ENCODE data around the gene PDE4D.

The PDE4D gene

DNA sequence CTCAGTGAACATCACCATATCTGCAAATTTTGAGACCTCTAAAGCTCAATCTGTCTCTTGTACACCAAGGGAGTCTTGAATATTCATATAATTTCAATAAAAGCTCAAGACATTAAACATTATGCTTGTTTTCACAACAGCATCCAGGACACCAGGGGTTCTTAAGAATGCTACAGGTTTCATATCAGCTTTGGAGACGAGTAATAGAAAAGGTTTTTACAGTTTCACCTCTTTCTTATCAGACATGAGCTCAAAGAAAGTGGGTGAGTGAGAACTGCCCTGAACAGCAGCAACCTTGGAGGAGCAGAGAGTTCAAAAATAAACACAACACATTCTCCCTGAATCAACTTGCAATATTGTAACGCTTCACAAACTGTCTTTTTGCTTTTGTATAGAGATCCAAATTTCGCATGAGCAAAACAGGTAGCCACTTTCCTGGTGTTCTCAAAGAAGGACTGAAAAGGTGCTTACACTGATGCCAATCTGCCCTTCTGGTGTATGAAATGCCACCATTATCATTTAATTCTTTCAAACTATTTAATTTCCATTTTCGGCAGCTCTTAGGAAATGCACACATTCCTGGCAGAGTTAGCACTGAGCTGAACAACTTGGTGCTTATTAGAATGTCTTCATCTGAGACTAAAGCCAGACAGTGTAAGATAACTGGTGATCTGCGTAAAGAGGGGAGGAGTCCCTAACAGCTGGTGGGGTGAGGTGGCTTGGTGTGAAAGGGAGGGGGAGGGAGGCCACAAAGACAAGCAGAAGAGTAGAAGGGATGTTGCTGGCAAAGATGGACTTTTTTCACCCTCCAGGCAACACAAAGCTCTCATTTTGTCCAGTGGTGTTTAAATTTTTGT is 535.3 kb downstream of the PDE4D start:
- H3K9ac ChIP-seq (ENCODE audit: low read depth, low read length): no peak overlapping the region
- no peaks in the 10 kb centered on the region for H3K9me3 ChIP-seq (ENCODE audit: control insufficient read depth, insufficient read depth, low read length)
- H3K4me1 ChIP-seq (ENCODE audit: insufficient read depth, low read length): peaks cover 14% of the 10 kb centered on the region
- H3K36me3 ChIP-seq (ENCODE audit: insufficient read depth, low read length): no peaks in the 10 kb centered on the region

DNA sequence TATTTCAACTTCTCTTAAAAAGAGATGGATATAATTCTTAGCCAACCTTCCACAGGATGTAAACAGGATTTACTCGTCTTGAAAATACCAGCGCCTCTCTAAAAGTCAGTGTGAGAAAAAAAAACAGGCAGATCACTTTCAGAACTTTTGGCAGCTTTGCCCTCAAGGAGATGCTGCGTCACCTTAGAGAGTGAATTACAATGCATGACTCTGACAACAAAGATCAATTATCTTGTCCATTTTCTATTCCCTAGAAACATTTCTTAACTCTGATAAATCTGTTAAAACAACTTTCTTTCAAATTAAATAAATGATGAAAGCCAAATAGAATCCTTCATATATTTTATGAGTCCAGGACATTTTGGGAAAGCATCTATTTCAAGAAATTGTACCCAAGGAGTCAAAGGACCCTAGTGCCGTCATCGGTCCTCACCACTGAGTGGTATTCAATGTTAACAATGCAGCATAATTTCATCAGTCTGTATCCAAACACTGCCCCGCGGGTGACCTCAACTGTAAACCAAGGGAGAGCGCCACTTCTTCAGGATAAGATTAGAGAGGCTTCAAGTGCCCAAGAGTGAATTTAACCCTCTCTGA is 536.0 kb downstream of the PDE4D start:
- no peak overlapping the region for H3K9ac ChIP-seq (ENCODE audit: low read depth, low read length)
- H3K36me3 ChIP-seq (ENCODE audit: insufficient read depth, low read length): no peaks in the 10 kb centered on the region
- no peaks in the 10 kb centered on the region for H3K9me3 ChIP-seq (ENCODE audit: control insufficient read depth, insufficient read depth, low read length)
- H3K4me1 ChIP-seq (ENCODE audit: insufficient read depth, low read length): peaks cover 14% of the 10 kb centered on the region

GRCh38 chr5:59356813-59357380 is 536.6 kb downstream of the PDE4D start:
- Histone ChIP-seq H3K36me3 (ENCODE audit: insufficient read depth, low read length) (no peaks in the 10 kb centered on the region), H3K9ac (ENCODE audit: low read depth, low read length) (no peak overlapping the region), H3K4me1 (ENCODE audit: insufficient read depth, low read length) (peaks cover 14% of the 10 kb centered on the region), H3K9me3 (ENCODE audit: control insufficient read depth, insufficient read depth, low read length) (no peaks in the 10 kb centered on the region)

DNA sequence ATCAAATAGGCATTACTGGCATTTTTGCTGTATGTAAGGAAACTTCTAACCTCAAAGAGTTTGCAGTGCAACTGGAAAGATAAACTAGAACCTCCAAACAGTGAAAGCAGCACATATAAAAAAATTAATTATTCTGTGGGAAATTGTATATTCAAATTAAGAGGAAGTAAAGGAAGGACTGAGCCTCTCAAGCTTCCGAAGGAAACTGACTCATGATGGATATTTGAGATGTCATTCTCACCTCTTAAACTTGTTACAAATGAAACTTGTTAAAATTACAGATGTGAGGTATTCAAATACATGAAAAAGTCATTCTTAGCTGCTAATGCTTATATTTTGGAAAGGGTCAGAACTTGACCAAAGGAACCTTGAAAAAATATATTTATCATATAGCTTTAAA is 538.7 kb downstream of the PDE4D start:
- Histone ChIP-seq H3K36me3 (ENCODE audit: insufficient read depth, low read length) (no peaks in the 10 kb centered on the region), H3K4me1 (ENCODE audit: insufficient read depth, low read length) (peaks cover 9% of the 10 kb centered on the region), H3K9me3 (ENCODE audit: control insufficient read depth, insufficient read depth, low read length) (no peaks in the 10 kb centered on the region), H3K9ac (ENCODE audit: low read depth, low read length) (no peak overlapping the region)

DNA sequence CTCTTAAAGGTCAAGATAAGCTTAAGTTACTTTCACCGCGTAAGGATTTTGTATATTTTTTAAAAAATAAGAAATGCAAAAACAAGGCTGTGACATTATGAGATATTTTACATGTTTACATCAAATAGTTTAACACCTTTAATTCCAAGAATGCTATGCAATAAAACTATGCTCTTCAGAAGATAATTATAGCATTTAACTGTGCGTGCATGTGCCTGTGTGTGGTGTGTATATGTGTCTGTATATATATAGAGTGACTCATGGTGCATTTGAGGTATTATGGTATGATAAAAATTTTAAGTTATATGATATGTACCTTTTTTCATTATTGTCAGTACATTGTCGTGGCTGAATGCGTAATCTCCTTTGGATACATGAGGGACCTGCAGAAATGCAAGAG is 539.3 kb downstream of the PDE4D start:
- peaks cover 9% of the 10 kb centered on the region for H3K4me1 ChIP-seq (ENCODE audit: insufficient read depth, low read length)
- no peaks in the 10 kb centered on the region for H3K9me3 ChIP-seq (ENCODE audit: control insufficient read depth, insufficient read depth, low read length)
- no peak overlapping the region for H3K9ac ChIP-seq (ENCODE audit: low read depth, low read length)
- no peaks in the 10 kb centered on the region for H3K36me3 ChIP-seq (ENCODE audit: insufficient read depth, low read length)

GRCh38 chr5:59351076-59351794 is 542.3 kb downstream of the PDE4D start:
- H3K36me3 ChIP-seq (ENCODE audit: insufficient read depth, low read length): no peaks in the 10 kb centered on the region

DNA sequence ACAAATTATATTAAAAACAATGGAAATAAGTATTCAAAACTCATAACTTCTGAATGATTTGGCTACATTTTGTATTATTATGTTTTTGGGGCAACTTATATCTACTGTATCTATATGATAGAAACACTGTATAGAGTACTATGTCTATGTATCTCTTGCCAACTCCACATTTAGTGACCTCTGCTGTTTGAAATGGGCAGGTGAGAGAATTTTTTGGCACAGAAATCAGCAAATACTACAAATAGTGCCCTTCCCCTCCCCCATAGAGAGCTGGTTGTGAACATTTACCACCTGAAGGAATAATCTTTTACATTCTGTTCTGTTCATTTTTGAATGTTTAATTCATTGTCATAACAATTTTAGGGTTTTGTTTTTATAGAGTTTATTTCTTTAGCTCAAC is 545.3 kb downstream of the PDE4D start:
- no peaks in the 10 kb centered on the region for H3K36me3 ChIP-seq (ENCODE audit: insufficient read depth, low read length)
- no peak overlapping the region for H3K9ac ChIP-seq (ENCODE audit: low read depth, low read length)
- no peaks in the 10 kb centered on the region for H3K4me1 ChIP-seq (ENCODE audit: insufficient read depth, low read length)
- no peaks in the 10 kb centered on the region for H3K9me3 ChIP-seq (ENCODE audit: control insufficient read depth, insufficient read depth, low read length)

More at GRCh38 chr5:59351076-59351794, 542.3 kb downstream of the PDE4D start:
- Histone ChIP-seq H3K9me3 (ENCODE audit: control insufficient read depth, insufficient read depth, low read length) (no peaks in the 10 kb centered on the region), H3K9ac (ENCODE audit: low read depth, low read length) (no peak overlapping the region), H3K4me1 (ENCODE audit: insufficient read depth, low read length) (no peaks in the 10 kb centered on the region)

GRCh38 chr5:59346982-59347381 is 546.5 kb downstream of the PDE4D start:
- H3K4me1 ChIP-seq (ENCODE audit: insufficient read depth, low read length): no peaks in the 10 kb centered on the region
- no peaks in the 10 kb centered on the region for H3K9me3 ChIP-seq (ENCODE audit: control insufficient read depth, insufficient read depth, low read length)
- no peak overlapping the region for H3K9ac ChIP-seq (ENCODE audit: low read depth, low read length)
- H3K36me3 ChIP-seq (ENCODE audit: insufficient read depth, low read length): no peaks in the 10 kb centered on the region

GRCh38 chr5:59346514-59346913 is 547.0 kb downstream of the PDE4D start:
- Histone ChIP-seq H3K36me3 (ENCODE audit: insufficient read depth, low read length) (no peaks in the 10 kb centered on the region), H3K4me1 (ENCODE audit: insufficient read depth, low read length) (no peaks in the 10 kb centered on the region), H3K9me3 (ENCODE audit: control insufficient read depth, insufficient read depth, low read length) (no peaks in the 10 kb centered on the region), H3K9ac (ENCODE audit: low read depth, low read length) (no peak overlapping the region)

DNA sequence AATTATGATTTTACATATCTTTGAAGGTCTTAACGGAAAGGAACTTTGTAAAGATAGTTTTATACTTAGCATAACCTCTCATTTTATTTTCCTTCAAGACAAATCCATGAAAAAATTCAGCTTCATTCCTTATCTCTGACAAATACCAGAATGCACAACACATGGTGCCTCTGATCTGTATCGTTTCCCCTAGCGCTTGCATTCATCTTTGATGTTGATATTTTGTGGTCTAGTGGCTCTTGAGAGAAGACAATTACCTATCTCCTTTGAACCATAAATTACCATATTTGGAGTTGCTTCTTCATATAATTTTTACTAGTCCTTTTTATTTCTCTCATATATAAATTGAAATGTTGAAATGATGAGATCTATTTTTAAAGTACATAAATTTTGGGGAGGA is 551.3 kb downstream of the PDE4D start:
- Histone ChIP-seq H3K9ac (ENCODE audit: low read depth, low read length) (no peak overlapping the region), H3K9me3 (ENCODE audit: control insufficient read depth, insufficient read depth, low read length) (no peaks in the 10 kb centered on the region), H3K4me1 (ENCODE audit: insufficient read depth, low read length) (no peaks in the 10 kb centered on the region), H3K36me3 (ENCODE audit: insufficient read depth, low read length) (no peaks in the 10 kb centered on the region)

GRCh38 chr5:59341760-59342159 is 551.8 kb downstream of the PDE4D start:
- no peaks in the 10 kb centered on the region for H3K36me3 ChIP-seq (ENCODE audit: insufficient read depth, low read length)
- no peaks in the 10 kb centered on the region for H3K9me3 ChIP-seq (ENCODE audit: control insufficient read depth, insufficient read depth, low read length)
- no peak overlapping the region for H3K9ac ChIP-seq (ENCODE audit: low read depth, low read length)
- no peaks in the 10 kb centered on the region for H3K4me1 ChIP-seq (ENCODE audit: insufficient read depth, low read length)

DNA sequence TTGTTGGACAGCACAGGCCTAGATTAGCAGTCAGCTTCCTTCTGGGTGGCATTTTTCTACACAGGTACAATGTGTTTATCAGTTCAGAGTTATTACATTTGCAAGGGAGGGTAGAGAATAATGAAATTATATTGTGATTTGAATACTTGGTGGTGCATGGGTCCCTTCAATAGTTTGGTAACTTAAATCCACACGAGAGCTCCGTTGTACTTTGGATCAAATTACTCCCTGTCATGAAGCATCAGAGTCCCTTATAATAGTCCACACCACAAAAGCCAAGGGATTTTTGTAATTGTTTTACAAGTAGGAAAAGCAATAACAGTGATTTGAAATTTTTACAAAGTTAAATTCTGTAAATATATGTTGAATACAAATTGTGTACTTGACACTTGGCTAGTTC is 552.4 kb downstream of the PDE4D start:
- Histone ChIP-seq H3K9me3 (ENCODE audit: control insufficient read depth, insufficient read depth, low read length) (no peaks in the 10 kb centered on the region), H3K9ac (ENCODE audit: low read depth, low read length) (no peak overlapping the region), H3K36me3 (ENCODE audit: insufficient read depth, low read length) (no peaks in the 10 kb centered on the region), H3K4me1 (ENCODE audit: insufficient read depth, low read length) (no peaks in the 10 kb centered on the region)

DNA sequence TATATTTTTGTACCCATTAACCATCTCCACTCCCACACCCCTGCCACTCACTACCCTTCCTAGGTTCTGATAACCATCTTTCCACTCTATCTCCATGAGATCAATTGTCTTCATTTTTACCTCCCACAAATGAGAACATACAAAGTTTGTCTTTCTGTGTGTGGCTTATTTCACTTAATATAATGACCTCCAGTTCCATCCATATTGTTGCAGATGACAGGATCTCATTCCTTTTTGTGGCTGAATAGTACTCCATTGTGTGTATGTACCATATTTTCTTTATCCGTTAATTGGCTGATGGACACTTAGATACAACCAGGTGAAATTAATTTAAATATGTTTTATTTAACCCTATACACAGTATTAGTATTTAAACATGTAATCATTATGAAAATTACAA is 552.9 kb downstream of the PDE4D start:
- Histone ChIP-seq H3K36me3 (ENCODE audit: insufficient read depth, low read length) (no peaks in the 10 kb centered on the region), H3K9me3 (ENCODE audit: control insufficient read depth, insufficient read depth, low read length) (no peaks in the 10 kb centered on the region), H3K4me1 (ENCODE audit: insufficient read depth, low read length) (no peaks in the 10 kb centered on the region), H3K9ac (ENCODE audit: low read depth, low read length) (no peak overlapping the region)

DNA sequence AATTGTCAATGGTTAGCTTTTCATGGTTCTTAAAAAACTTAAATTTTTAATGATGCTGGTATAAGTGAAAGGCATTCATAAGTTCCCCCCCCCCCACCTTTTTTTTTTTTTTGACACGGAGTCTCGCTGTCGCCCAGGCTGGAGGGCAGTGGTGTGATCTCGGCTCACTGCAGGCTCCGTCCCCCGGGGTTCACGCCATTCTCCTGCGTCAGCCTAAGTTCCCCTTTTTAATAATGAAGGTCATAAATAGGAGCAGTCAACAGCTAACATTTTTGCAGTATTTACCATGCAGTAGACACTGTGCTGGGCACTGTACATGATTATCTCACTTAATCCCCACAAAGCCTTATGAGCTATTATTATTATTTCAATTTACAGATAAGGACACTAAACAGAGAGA is 556.3 kb downstream of the PDE4D start:
- H3K4me1 ChIP-seq (ENCODE audit: insufficient read depth, low read length): no peaks in the 10 kb centered on the region
- H3K36me3 ChIP-seq (ENCODE audit: insufficient read depth, low read length): no peaks in the 10 kb centered on the region
- no peaks in the 10 kb centered on the region for H3K9me3 ChIP-seq (ENCODE audit: control insufficient read depth, insufficient read depth, low read length)
- H3K9ac ChIP-seq (ENCODE audit: low read depth, low read length): no peak overlapping the region

Measured in ES-I3 (cell line).